Measurements from ENCODE around the gene FAM169A. TPM values are rescaled to one million over a fixed set of nuclear protein-coding genes. Genes with fewer than 3 reads are reported as not detected.

Gene FAM169A
- total RNA-seq, 2 donors from 2014 or later = 4.9 to 5.0 TPM

DNA sequence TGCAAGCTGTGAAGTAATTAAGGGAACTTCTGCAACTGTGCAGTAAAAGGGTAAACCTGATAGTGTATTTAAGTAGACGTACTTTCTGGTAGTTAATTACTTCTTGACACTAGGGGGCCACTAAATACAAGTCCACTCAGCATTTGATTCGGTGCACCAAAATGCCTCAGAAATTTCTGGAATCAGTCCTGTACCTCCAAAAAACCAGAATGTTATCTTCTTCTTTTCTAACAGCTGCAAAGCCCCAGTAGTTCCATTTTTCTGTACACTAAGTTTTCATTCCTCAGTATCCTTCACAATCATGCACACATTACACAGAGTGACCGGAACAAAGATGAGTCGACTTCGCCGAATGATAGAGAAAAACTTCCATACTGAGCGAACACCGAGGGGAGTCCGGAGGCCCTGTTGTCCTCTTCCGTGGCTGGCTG, 99.8 kb downstream of the FAM169A start:
- Histone ChIP-seq H3K4me1 (peaks cover 16% of the 10 kb centered on the region), H3K9me3 (no peaks in the 10 kb centered on the region), H3K36me3 (no peaks in the 10 kb centered on the region), H3K9ac (ENCODE audit: low read depth in 2 of 2, low read length in 2 of 2) (peak overlapping the region; percentile 92 to 97), H3K27me3 (no peaks in the 10 kb centered on the region), H3K27ac (peak overlapping the region; percentile 68), H3K4me3 (peak overlapping the region; percentile 96)
- TF ChIP-seq, protein P1, sequence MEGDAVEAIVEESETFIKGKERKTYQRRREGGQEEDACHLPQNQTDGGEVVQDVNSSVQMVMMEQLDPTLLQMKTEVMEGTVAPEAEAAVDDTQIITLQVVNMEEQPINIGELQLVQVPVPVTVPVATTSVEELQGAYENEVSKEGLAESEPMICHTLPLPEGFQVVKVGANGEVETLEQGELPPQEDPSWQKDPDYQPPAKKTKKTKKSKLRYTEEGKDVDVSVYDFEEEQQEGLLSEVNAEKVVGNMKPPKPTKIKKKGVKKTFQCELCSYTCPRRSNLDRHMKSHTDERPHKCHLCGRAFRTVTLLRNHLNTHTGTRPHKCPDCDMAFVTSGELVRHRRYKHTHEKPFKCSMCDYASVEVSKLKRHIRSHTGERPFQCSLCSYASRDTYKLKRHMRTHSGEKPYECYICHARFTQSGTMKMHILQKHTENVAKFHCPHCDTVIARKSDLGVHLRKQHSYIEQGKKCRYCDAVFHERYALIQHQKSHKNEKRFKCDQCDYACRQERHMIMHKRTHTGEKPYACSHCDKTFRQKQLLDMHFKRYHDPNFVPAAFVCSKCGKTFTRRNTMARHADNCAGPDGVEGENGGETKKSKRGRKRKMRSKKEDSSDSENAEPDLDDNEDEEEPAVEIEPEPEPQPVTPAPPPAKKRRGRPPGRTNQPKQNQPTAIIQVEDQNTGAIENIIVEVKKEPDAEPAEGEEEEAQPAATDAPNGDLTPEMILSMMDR (IDR thresholded peaks at IDR 0.05) = peak; percentile 20
- intact Hi-C loops (cut with DNase I) = loop anchor here (5.0 to 10.0 kb wide), 2 partner anchors 72 to 571 kb away; partner anchors contain the start of gene HMGCR
- DNase-seq = peak; percentile 24

- peak overlapping the region; percentile 96 for H3K4me3 ChIP-seq
- TF ChIP-seq, protein P1 (IDR thresholded peaks at IDR 0.05) = no peak
- peak overlapping the region; percentile 92 to 97 for H3K9ac ChIP-seq (ENCODE audit: low read depth in 2 of 2, low read length in 2 of 2)
- H3K36me3 ChIP-seq = no peaks in the 10 kb centered on the region
- intact Hi-C loops (cut with DNase I) = loop anchor here (5.0 to 10.0 kb wide), 2 partner anchors 71 to 571 kb away; partner anchors contain the start of gene HMGCR
- H3K4me1 ChIP-seq = peaks cover 16% of the 10 kb centered on the region
- DNase-seq = no peak
- H3K27me3 ChIP-seq = no peaks in the 10 kb centered on the region
- H3K9me3 ChIP-seq = no peaks in the 10 kb centered on the region
- H3K27ac ChIP-seq = no peak overlapping the region
These were observed 100.3 kb downstream of the FAM169A start for GRCh38 chr5:74765929-74766328.

- intact Hi-C loops (cut with DNase I) = loop anchor here (5.0 to 10.0 kb wide), 2 partner anchors 70 to 572 kb away; partner anchors contain the start of gene HMGCR
- H3K4me1 ChIP-seq = peaks cover 16% of the 10 kb centered on the region
- no peaks in the 10 kb centered on the region for H3K27me3 ChIP-seq
- H3K27ac ChIP-seq = no peak overlapping the region
- no peak for DNase-seq
- no peak overlapping the region for H3K4me3 ChIP-seq
- no peaks in the 10 kb centered on the region for H3K9me3 ChIP-seq
- no peaks in the 10 kb centered on the region for H3K36me3 ChIP-seq
- TF ChIP-seq, protein P1 (IDR thresholded peaks at IDR 0.05) = no peak
- no peak overlapping the region for H3K9ac ChIP-seq (ENCODE audit: low read depth in 2 of 2, low read length in 2 of 2)
These were observed 101.0 kb downstream of the FAM169A start for GRCh38 chr5:74765201-74765600.

- TF ChIP-seq, protein P1 (IDR thresholded peaks at IDR 0.05) = no peak
- no peak for DNase-seq
- intact Hi-C loops (cut with DNase I) = loop anchor here (10.0 kb wide), 1 partner anchor 69 kb away; no protein-coding TSS in a partner anchor
- peaks cover 16% of the 10 kb centered on the region for H3K4me1 ChIP-seq
- H3K36me3 ChIP-seq = no peaks in the 10 kb centered on the region
- no peak overlapping the region for H3K27ac ChIP-seq
- no peaks in the 10 kb centered on the region for H3K9me3 ChIP-seq
- H3K4me3 ChIP-seq = no peak overlapping the region
- no peak overlapping the region for H3K9ac ChIP-seq (ENCODE audit: low read depth in 2 of 2, low read length in 2 of 2)
- no peaks in the 10 kb centered on the region for H3K27me3 ChIP-seq
These were observed 102.7 kb downstream of the FAM169A start for GRCh38 chr5:74763504-74763903.

- H3K9ac ChIP-seq (ENCODE audit: low read depth in 2 of 2, low read length in 2 of 2) = no peak overlapping the region
- no peaks in the 10 kb centered on the region for H3K27me3 ChIP-seq
- intact Hi-C loops (cut with DNase I) = loop anchor here (10.0 kb wide), 1 partner anchor 68 kb away; no protein-coding TSS in a partner anchor
- H3K4me1 ChIP-seq = peaks cover 10% of the 10 kb centered on the region
- H3K4me3 ChIP-seq = no peak overlapping the region
- no peaks in the 10 kb centered on the region for H3K9me3 ChIP-seq
- H3K27ac ChIP-seq = no peak overlapping the region
- no peaks in the 10 kb centered on the region for H3K36me3 ChIP-seq
- TF ChIP-seq, protein P1 (IDR thresholded peaks at IDR 0.05) = no peak
- no peak for DNase-seq
These were observed 103.6 kb downstream of the FAM169A start for GRCh38 chr5:74762599-74762998.
